GM18868 (cell line): ENCODE results near the gene PURA.
"Not testable (repeated sequence)": the region's sequence is repeated elsewhere in the genome, so short reads cannot be mapped to it uniquely, and the experiment has no call there.

ENCODE experiments used
- ATAC-seq: cut with Tn5 transposase; IDR thresholded peaks from one replicate; pipeline ENCODE4 v1.9.1; 2021; ENCODE audit warnings: mild to moderate bottlenecking, moderate library complexity; ENCODE audit not compliant: unreplicated experiment

Gene PURA

DNA sequence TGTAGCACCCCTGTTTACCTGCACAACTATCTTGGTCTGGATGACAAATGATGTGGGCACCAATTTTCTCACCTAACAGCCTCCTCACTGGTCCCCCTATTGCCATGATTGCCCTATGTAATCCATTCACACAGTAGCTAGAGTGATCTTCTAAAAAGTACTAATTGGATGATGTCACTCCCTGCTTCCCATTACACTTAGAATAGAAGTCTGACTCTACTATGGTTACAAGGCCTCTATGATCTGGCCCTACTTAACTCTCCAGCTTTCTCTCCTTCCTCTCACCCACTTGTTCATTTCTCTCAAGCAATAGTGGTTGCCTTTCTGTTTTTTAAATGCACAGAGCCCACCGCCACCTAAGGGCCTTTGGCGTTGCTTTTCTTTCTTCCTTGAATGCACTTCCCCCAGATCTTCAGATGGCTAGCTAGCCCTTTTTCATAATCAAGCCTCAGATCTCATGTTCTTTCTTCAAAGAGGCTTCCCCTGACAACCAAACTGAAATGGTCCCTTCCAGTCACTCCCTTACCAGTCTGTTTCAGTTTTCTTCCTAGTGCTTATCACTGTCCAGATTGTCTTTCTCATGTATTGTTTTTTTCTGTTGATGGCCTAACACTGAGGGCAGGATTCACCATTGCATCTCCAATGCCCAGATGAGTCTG, 20.5 kb downstream of the PURA start:
- ATAC-seq: no peak

DNA sequence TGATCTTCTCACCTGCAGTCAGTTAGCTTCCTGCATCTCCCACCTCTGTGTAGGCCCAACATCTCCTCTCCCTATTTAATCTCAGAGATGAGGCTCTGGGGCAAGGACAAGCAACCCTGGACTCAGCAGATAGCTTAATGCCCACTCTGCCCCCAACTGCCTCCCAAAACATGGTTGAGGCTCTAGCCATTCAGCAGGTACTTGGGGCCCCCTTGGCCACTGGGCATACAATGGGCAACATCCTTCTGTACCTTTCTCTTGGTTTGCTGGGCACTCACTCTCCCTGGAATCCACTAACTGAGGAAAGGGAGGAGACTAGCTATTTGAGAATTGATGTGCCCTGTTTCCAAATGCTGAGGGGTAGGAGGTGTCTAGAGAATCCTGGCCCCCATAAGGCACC, 21.2 kb downstream of the PURA start:
- no peak for ATAC-seq

DNA sequence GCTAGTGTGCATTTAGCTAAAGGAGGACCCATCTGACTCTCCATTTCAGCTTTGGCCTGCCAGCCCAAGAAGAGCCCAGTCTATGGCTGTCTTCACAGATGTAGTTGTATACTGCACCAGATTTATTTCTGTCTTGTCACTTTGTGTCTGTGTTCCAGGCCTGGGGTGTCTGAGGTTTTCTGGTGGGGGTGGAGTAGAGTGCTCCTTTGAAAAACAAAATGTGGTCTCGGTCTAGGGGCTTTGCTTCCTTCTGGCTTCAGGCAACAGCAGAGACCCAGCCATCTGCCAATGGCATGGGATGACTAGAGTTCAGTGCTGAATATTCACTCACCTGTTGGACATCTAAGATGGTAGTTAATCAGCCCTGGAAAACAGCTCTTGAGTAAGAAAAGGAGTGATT, 22.7 kb downstream of the PURA start:
- no peak for ATAC-seq

DNA sequence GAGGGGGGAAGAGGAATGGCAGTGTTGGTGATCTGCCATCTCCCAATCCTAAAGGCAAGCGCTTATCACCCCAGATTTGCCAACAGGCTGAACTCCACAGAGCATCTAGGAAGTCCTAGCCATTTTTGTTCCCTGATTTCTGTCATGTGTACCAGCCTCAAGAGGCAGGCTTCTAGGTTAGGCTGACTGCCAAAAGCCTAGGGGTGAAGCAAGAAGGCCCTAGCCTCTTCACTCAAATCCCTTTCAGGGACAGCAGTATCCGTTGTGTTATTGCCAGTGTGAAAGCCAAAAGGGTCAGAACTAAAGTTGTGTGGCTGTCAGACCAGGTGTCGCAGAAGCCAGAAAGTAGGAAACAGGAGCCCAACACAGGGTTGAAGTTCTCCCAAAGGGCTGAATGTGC, 26.5 kb downstream of the PURA start:
- ATAC-seq: no peak

DNA sequence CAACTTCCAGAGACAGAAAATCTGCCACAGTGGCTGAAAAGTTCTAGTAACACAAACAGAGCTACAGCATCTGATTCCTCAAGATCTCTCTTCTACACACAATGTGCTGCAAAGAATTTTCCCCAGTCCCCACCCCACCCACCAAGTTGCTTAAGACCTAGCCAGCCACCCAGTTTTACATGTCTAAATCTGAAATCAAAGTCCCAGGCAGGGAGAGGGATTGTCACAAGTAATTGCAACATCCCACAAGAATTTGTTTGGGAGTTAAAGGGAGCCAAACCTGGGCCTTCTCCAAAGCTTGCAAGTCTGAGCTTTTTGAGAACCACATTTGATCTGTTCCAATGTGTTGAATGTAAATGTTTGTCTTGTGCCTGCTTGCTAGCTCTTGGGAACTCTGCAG, 27.3 kb downstream of the PURA start:
- no peak for ATAC-seq

DNA sequence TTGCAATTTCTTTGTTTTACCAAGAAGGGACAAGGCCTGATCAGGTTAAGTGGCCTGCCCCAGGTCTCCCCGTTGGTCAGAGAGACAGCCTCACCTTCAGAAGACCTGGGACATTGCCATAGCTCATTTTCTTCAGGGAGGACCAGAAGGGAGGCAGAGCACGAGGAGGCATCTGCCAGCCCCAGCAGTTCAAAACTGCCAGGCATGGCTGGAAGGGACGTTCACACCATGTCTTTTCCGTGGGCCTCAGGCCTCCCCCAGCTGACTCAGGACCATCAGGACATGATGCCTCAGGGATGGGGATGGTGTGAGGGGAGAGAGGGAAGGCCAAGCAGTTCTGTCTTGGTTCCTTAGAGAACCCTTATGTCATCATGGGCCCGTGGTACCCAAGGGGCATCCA, 28.3 kb downstream of the PURA start:
- no peak for ATAC-seq

DNA sequence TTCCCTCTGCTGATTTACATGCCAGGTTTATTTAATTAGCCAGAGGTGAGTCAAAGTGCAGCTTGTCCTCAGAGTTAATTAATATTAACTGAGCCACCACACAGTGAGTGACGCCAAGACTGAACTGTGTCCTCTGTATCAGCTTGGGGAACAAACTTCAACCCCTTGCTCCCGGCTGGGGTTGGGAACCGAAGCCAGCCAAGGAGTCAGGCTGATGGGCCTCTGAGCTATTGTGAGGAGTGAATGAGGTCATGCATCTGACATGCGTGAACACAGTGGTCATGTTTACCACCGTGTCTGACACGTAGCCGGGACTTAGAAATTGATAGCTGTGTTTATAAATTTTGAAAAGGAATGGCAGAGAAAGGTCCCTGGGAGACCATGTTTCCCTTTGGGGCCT, 28.9 kb downstream of the PURA start:
- ATAC-seq: no peak

DNA sequence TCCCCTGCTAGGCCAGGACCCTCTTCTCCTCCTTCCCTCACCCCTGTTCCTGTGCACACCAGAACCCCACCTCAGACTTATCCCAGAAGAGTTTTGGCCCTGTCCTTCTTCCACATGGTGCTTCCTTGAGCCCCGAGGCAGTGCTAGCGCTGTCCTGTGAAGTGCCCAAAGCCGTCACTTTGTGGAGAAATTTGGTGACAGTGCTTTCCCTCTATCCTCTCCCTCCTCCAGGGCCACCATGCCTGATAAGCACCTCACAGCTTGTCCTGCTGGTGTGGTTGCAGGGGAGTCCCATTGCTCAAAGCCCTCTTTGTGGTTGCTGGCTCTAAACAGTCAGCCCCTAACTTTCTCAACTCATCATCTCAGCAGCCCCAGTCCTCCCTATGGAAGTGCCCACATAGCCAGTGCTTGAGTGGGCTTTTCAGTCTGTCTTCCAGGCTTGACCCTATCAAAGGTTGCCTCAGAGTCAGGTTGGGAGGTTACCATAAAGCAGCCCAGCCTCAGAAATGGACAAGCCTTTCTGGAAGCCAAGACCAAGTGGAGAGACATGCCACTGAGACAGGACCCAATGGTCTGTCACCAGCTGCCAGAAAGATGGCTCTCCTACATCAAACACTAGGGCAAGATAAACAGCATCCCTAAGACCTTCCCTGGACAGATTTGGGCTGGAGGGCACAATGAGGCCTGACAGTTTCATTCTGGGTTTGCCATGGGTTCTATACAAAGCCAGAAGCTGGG, 29.8 kb downstream of the PURA start:
- no peak for ATAC-seq

DNA sequence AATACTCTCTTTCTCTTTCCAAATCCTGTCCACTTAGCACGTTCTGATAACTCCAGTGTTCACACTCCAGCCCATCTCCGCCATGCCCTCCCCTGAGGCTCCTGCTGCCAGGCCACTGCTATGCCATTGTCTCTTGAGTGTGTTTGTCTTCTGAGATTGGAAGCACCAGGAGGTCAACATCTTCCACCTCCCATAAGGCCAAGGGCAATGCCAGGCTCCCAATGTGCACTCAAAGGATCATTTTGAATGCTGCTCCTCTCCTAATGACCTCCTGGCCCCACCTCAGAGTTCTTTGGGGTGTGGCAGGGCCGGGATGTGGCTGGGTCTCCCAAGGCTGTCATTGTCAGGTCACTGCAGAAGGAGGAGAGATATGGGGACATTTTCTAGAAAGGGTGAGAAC, 31.3 kb downstream of the PURA start:
- ATAC-seq: no peak

DNA sequence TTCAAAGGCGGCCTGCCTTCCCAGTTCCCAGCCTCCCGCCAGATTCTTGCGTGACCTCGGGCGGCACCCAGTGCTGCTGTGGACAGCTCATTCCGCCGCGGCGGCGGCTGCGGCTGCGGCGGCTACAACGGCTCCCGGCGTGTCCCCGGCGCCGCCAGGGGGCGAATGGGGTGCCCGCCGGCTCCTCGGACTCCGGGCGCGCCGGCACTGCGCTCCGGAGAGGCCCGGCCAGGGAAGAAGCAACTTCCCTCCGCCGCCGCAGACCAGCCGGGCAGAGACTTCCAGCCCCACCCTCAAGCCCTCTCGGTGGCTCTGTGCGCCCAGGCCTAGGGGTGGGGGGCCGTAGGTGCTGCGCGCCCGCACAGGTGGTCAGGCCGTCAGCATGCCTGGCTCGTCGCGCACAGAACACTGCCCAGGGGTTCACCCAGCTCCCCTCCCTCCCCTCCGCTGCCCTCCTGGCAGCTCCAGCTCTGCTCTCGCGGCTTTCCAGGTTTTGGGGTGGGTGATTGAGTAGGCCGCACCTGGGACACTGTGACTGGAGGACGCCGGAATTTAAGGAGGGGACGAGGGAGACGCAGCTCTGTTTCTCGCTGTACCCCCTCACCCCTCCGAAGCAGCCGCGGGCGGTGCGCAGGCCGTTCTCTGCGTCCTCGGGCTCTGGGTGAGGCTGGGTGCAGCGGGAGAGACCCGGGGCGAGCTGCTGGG, 32.1 kb downstream of the PURA start:
- ATAC-seq: peak; percentile 63

DNA sequence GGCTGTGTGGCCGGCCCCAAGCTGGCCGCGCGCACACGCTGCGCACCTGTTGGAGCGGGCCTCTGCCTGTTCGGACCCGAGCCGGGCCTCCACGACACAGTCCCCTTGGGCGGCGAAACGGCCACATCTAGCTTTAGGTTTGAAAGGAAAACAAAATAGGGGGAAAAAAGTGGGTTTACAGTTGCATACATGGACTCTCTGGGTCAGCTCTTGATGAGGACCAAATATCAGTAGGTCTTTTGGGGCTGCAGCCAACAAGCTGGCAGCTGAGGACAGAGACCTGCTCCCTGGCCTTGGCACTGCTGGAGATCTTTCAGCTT, 32.6 kb downstream of the PURA start:
- ATAC-seq: no peak

DNA sequence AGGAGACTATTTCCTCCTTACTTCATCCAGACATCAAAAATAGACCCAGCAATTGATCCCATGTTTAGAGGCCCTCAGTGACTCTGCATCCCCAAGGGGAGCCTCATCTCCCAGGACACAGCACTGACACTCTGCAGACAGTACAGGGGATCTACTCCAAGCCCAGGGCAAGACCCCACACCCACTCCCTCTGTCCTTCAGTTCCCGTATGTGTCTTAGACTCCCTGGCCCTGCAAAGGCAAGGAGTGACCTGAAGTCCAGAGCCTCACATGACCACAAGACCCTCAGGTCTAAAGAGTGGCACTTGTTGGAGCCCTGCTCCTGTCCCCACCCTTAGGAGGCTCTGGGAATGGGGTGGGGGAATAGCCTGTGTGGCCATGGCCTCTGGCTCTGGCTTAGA, 33.6 kb downstream of the PURA start:
- no peak for ATAC-seq

DNA sequence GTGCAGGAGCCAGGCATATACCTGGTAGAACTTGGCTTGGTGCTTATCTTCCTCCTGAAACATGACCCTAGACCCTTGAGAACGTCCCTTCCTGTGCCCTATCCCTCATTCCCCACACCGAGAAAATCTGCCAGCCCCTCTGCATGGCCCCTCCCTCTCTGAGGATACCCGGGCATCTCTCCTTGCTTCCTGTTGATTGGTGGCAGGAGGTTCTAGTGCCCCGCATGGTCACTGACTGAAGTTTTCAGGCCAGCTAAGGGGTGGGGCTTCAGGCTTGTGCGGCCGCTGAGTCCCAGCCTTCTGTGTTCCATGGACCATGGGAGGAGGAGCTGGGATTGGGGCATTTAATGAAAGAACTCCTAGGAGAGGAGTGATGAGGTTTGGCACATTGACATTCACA, 34.6 kb downstream of the PURA start:
- no peak for ATAC-seq

DNA sequence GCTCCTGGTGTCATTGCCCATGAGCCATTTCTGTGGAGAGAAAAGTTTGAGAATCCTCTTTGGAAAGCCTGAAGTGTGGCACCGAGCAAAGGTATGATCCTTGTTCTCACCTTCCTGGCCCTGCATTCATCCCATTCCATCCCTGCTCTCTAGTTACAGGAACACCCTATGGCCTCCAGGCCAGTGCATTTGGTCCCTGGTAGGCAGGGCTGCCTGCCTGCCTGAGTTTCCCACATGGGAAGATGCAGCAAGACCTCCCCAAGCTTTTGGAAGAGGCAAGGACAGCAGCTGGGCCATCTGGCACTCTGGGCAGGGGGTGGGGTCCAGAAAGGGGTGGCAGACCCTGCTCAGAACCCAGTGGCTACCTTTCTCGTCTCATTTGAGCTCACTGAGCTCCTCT, 36.3 kb downstream of the PURA start:
- no peak for ATAC-seq

DNA sequence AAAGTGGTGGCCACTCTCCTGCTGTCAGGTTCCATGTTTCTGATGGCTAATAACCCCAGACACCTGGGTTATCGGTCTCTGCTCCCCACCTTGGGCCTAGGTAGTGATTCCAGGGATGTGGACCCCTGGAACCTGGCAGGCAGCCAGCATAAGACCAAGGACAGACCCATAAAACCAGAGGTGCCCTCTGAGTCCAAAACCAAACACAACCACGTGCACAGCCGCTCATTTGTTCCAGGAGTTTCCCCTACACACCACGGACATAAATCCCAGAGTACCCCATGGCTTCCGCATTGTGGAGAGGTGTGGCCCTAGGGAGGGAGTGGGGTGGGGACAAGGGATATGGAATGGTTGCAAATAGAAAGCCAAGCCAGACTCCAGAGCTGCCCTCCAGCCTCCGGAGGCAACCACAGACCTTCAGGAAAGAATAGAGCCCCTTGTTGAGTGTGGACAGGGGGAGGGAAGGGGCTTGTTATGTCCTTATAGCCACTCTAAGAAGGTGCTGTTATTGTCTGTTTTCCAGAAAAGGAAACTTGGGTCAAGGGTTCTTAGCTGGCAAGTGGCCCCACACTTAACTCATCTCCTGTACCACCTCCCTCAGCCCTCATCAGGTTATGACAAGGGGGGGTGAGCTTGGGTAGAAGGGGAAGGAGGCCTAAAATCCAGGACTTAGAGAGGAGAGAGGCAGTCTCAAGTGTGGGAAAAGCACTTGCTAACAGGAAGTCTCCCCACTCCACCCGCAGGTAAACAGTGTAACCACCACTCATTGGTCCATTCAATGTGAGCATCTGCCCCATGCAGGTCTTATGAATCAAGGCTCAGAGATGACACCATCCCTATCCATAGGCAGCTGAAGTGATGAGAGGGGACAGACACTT, 37.5 kb downstream of the PURA start:
- no peak for ATAC-seq

DNA sequence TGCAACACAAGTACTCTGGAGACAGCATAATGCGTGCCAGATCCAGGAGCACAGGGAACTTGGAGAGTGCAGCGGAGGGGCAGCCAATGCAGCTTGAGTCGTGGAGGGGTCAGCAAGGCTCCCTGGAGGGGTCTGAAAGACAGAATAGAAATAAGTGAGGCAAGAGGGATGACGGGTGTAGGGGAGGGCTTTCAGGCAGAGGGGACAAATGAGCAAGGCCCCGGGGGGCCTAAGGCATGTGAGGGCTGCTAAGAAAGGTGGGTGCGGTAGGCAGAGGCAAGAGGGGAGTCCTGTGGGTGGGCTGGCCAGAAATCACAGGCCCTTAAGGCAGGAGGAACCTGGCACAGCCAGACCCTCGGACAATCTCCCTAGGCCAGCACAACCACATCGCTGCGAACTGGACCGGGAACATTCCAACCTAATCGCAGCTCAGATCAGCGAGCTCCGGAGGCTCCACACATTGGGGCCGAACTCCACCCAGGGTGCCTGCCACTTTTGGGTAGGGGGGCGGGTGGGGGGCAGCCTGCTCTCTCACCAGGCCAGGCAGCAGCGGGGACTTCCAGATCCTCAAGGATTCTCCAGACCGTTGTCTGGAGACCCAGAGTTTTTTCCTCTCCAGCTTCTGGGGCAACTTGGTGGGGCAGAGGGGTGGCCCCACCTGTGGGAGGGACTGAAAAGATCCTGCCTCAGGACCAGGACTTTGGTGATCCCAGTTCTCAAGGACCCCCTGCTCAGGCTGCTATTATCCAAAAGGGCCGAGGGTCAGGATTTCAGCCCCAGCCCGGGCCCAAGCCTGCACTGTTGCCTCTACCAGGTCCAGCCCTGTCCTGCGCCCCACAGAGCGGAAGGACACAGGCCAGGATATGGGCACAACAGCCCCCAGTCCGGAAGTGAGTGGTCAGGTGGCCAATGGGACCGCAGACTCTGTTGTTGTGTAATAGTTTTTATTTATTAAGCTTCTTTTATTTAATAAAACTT, 38.4 kb downstream of the PURA start:
- no peak for ATAC-seq

DNA sequence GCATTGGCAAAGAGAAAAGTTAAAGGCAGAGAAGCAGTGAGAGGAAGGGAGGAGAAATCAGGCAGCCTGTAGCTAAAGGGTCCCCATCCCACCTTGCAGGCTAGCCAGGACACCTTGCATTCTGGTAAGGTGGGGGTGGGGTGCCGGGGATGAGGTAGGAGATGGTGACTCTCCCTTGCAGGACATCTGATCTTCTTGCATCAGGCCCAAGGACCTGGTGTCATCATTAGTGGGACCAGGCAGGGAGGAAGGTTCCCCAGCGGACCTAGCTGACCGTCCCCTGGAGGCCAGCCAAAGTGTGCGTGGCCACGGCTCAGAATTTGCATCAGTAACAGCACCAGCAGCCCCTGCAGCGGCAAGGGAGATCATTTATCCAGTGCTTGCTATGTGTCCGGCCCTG, 39.3 kb downstream of the PURA start:
- no peak for ATAC-seq

DNA sequence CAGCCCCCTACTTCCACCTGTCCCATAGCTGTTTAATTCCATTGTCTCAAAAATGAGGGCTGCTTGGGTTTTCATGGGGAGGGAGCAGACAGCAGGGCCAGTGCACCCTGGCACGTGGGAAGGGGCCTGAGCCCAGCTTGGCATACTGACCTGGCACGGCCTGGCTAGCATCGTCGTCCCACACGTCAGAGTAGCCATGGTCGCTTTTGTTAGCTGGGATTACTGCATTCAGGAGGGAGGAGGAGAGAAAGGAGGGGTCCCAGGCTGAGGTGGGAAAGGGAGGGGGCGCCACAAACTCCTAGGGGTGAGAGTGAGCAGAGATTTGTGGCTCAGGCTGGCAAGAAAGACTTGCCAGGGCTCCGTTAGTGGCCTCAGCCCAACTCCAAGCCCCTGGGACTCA, 40.0 kb downstream of the PURA start:
- ATAC-seq: no peak

DNA sequence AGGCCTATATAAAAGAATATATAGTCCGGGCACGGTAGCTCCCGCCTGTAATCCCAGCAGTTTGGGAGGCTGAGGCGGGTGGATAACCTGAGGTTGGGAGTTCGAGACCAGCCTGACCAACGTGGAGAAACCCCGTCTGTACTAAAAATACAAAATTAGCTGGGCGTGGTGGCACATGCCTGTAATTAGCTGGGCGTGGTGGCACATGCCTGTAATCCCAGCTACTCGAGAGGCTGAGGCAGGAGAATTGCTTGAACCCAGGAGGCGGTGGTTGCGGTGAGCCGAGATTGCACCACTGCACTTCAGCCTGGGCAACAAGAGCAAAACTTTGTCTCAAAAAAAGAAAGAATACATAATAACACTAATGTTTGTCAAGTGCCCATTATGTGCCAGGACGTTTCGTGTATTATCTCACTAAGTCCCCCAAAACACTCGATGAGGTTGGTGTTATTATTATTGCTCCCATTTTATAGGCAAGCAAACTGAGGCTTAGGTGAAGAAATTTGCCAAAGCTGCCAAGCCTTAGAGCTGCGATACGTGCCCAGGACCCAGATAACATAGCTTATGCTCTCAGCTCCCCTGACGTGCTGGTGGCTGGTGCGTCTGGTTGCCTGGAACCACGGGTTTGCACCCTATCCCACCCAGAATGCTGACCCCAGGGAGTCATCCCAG, 40.9 kb downstream of the PURA start:
- not testable (repeated sequence) for ATAC-seq
